NK-92 (cell line): ENCODE data around the gene ELK3.

ENCODE experiments used
- DNase-seq: peaks from one replicate; lab custom pipeline; 2025; ENCODE audit not compliant: unreplicated experiment; lab: John Stamatoyannopoulos, UW

Gene ELK3

GRCh38 chr12:96193725-96194575 is at the start of gene ELK3:
Gene ELK3 (plus strand): TSS chr12:96194375.
- DNase-seq = no peak

DNA sequence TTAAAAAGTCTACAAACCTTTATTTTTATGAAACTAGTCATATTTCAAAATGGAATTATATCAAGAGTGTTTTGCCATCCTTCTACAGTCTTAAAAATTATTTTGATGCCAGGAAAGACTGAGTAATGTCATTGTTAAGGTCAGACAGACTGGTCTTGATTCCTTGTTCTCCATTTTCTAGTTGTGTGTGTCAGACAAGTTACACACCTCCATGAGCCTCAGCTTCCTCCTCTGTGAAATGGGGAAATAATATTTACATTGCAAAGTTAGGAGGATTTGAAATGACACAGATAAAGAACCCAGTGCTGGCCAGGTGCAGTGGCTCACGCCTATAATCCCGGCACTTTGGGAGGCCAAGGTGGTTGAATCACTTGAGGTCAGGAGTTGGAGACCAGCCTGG is 47.4 kb upstream of the ELK3 start:
- no peak for DNase-seq

GRCh38 chr12:96150442-96150841 is 43.7 kb upstream of the ELK3 start:
- DNase-seq = no peak

GRCh38 chr12:96152164-96152563 is 42.0 kb upstream of the ELK3 start:
- no peak for DNase-seq

DNA sequence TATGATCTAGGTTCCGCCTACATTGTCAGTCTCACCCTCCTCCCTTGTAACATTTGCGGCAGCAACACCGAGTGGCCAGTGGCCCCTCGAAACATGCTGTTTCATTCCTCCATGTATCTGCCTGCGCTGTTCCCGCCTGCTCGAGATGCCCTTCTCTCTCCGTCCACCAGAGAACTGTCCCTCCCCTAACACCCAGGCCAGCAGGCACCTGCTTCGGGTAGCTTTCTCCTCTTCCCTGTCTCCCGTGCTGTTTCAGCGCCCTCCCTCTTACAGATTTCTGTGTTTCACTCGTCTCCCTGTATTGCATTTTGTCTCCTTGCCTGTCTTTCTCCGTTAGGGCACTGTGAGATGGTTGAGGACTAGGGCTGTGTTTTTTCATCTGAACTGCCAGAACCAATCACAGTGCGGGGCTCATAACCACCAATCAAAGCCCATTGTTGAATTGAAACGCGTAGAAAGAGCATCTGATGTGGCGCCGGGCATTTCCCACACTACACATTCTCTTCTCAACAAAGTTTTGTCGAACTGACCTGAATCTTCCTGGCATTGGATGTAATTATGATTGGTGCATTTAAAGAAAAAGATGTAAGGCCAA is 40.9 kb upstream of the ELK3 start:
- no peak for DNase-seq

GRCh38 chr12:96155181-96155580 is 39.0 kb upstream of the ELK3 start:
- no peak for DNase-seq

GRCh38 chr12:96155781-96156180 is 38.4 kb upstream of the ELK3 start:
- no peak for DNase-seq

- DNase-seq = no peak
These were observed 38.0 kb upstream of the ELK3 start for GRCh38 chr12:96156211-96156610.

GRCh38 chr12:96157427-96157826 is 36.7 kb upstream of the ELK3 start:
- DNase-seq = no peak

GRCh38 chr12:96164951-96165811 is 29.0 kb upstream of the ELK3 start:
- DNase-seq = no peak

GRCh38 chr12:96166765-96167164 is 27.4 kb upstream of the ELK3 start:
- DNase-seq = no peak

DNA sequence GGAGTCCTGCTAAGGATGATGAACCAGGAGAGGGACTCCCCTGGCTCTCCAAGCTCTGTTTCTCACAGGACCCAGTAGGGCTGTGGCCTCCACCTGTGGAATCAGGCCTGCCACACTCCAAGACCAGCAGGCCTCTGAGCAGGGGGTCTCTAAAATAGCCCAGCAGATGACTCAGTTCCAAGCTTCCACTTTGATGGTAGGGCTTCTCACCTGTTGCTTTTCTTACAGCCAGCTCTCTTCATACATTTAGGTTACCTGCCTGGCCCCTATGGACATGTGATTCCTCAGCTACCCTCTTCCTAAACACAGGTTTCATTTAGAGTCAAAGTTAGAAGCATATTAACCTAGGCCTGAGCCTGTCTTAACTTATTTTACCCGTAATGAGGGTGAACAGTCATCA is 26.7 kb upstream of the ELK3 start:
- no peak for DNase-seq

- no peak for DNase-seq
These were observed 23.8 kb upstream of the ELK3 start for GRCh38 chr12:96170328-96170727.

DNA sequence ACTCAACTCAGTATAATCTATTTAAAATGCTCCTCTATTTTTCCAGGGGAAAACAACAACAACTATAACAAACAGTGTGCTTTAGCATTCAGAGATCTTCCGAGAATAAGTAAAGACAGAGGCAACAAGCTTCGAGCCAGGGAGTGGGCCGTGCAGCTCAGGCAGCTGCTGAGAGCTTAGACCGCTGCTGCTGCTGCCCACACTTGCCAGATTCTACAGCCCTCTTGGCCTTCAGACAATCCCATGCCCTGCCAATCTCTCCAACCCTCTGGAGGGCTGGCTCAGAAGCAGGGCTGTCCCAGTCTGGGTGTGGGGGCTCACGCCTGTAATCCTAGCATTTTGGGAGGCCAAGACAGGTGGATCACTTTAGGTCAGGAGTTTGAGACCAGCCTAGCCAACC is 23.4 kb upstream of the ELK3 start:
- no peak for DNase-seq

DNA sequence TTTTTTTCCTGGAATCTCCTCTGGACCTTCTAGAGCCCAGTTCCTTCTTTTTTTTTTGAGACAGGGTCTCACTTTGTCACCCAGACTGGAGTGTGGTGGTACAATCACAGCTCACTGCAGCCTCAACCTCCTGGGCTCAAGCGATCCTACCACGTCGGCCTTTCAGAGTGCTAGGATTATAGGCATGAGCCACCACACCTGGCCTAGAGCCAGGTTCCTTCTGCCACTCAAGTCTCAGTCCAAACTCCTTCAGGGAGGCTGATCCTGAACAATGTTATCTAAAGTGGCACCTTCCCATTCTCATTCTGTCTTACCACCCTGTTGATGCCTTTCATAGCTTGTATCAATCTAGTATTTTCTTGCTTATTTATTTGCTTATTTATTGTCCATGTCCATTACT is 22.3 kb upstream of the ELK3 start:
- DNase-seq = no peak

DNA sequence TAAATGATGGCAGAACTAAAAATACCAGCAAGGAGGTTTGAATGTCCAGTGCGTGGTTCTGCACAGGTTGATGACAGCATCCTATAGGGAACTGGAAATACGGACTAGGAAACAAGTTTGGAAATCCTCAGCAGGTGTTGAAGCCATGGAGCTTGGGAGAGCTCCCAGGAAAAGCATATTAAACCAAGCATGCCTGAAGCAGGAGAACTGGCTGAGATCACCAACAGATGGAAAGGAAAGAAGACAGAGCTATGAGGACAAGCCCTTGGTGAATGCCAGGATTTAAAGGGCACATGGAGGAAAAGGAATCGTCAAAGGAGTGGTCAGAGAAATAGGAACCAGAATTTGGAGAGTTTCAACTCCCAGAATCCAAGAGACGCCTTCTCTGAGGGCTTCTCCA is 21.2 kb upstream of the ELK3 start:
- DNase-seq = no peak

DNA sequence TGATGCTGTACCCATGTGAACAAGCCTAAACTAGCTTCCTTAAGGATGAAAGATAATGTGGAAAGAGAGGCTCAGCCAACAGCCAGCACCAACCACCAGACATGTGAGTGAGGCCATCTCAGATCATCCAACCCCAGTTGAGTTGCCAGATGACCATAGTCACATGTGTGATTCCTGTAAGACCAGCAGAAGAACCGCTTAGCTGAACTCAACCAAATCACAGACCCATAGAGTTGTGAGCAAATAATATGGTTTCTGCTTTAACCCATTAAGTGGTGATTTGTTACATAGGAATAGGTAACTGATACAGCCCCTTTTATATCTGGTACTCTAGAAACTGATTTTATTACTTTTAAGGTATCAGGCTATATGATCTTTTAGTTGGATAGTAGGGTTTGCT is 17.6 kb upstream of the ELK3 start:
- DNase-seq = no peak

DNA sequence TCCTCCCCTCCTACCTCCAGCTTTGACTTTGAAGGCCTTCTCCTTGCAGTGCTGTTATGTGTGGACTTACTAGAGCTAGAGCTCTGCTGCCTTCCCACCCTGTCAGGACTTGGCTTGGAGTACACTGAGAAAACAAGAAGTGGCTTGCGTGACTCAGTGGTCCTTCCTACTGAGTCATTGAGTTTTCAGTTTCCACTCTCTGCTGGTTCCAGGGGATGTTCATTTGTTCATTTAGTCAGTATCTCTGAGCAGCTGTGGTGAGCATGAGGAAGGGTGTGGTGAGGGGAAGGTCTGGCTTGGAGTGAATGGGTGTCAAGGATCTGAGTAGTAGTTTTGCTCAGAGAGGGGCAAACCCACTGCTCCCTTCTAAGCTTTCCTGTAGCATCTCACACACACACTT is 17.2 kb upstream of the ELK3 start:
- DNase-seq = no peak

GRCh38 chr12:96183734-96184370 is 10.3 kb upstream of the ELK3 start:
- no peak for DNase-seq

DNA sequence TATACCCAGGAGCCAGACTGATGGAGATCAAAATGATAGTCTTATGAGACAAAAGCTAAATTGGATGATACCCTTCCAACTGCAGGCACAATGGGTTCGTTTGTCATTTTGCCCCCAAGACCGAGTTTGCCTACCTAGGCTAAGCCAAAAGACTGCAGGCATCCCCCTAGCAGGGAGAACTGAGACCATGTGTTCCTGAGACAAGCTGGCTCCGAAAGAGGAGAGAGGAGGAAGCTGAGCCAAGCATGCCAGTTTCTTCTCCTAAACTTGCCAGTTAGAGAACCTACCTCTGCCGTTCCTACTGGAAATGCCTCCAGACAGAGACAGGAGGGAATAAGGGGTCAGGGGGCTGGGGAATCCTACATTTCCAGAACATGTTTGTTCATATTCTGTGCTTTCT is 8.3 kb upstream of the ELK3 start:
- no peak for DNase-seq

DNA sequence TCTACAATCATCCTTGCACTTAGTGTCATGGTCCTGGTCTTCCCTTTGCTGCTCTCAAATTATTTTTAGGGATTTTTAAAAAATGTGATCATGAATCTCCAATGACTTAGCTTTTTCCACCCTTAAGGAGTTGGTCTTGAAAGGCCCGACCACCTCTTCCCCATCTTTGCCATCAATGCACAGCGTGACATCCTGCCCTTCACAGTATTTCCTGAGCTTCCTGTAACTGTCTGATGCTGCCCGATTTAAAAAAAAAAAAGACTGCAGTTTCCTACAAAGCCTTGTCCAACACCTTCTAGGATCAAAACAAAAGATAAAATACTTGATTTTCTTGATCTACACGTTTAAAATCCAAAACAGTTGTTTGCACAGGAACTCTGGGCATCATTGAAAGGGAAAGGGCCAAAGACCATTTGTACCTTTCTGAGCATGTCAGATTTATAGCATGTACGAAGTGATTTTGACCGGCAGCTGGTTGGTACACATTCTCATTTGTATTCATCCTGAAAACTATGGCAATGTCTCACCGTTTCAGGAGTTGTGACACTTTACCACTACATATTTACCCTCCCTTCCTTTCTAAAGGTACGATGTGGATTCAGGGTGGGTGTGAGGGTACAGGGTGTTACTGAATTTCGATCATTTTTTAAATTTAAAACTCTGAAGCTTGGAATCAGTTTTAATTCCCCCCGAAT is 7.4 kb upstream of the ELK3 start:
- no peak for DNase-seq
